HG03135 (cell line): Measurements from ENCODE around the gene LYZL6.

Experiments
- ATAC-seq: cut with Tn5 transposase; IDR thresholded peaks from one replicate; pipeline ENCODE4 v1.9.1; 2021; ENCODE audit warnings: mild to moderate bottlenecking, moderate library complexity; ENCODE audit not compliant: unreplicated experiment

Gene LYZL6

DNA sequence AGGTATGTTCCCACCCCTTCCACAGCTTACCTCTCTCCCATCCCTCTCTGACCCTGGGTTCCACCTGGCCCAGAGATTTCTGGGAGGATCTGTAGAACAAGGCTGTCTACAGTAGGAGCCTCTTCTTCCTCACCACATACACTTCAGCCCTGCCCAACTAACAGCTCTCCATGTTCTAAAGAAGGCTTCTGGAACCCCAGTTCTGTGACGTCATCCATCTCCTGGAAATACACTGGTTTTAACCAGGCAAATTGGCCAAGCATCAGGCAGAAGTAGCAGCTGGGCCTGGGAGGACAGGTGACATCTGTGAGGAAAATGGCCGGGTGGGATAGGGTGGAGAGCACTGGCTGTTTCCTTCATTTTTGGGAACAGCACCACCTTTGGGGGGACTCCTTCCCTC is at the start of gene LYZL6:
Gene LYZL6, minus strand, starts transcription at position 177 of the 400 bp plus-strand sequence. CDS start 4,357 bp downstream, outside the sequence.
- no peak for ATAC-seq

GRCh38 chr17:35991075-35991474 is 47.6 kb upstream of the LYZL6 start:
- ATAC-seq, result no peak

- no peak for ATAC-seq
Measured at GRCh38 chr17:35988164-35988563, 44.7 kb upstream of the LYZL6 start.

- ATAC-seq, result no peak
Measured at GRCh38 chr17:35986643-35987042, 43.1 kb upstream of the LYZL6 start, which contains the start of gene CCL14. Gene CCL14, minus strand, starts transcription at chr17:35986729. Its CDS starts 80 bp downstream, at chr17:35986649.

DNA sequence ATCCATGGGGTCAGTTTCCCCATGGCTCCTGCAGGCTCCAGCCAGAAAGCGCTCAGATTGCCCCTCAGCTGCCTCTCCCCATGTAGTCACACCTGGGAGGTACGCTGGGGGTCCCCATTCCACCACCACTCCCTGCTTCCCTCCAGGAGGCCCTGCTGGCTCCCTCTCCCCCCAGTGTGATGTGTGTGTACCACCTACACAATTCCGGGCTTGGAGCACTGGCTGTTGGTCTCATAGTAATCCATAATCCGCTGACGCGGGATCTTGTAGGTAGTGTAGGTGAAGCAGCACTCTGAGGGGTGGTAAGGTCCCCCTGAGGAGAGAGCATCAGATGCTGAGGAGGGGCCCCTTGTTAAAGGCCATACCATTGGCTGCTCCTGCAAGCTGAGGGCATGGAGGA is 40.6 kb upstream of the LYZL6 start:
- ATAC-seq, result no peak

DNA sequence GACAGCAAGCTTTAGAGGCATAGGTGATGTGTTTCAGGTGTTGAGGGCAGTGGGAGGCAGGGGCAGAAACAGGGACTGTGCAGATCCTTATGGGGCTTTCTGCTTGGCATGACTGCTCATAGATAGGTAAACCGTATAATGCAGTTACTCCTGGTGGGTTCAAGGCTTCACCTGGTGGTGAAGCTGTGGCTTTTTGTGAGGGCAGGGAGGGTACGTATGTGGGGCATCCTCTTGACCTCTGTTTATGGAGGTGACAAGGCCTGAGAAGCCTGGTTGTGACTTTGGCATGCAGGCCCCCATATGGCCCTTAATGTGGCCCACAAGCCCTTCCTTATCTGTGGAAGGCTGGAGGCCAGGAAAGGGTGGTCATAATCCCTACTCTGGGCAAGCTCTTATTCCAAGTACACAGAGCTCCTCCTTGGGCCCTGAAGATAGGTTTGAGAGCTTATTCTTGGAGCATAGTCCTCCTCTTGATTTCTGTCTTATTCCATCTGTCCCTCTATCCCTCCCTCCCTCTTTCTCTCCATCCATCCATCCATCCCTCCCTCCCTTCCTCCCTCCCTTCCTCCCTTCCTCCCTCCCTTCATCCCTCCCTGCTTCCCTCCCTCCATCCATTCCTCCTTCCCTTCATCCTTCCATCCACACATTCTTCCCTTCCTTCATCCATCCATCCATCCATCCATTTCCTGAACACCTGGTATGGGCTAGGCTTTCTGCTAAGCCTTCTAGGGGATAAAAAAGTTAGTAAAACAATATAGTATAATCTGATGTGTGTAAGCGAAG is 39.1 kb upstream of the LYZL6 start:
- no peak for ATAC-seq

DNA sequence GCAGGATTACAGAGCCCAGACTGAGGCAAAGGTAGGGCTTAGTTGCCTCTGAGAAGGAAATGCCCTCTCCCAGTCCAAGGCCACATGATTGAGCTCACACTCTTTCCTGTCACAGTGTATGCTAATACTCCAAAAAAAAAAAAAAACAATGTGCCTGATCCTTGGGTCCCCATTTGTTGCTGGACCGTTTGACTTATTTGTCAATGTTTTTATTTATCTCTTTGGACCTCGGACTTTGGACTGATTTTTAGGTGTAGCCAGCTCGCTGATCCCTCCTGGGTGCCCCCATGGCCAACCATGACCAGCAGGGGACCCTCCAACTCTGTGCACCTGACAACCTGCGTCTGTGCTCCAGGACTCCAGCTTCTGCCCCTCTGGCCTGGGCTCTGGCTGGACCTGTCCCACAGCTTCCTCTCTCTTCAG is 38.4 kb upstream of the LYZL6 start:
- ATAC-seq, result no peak

GRCh38 chr17:35981246-35981645 is 37.7 kb upstream of the LYZL6 start, which contains the start of gene CCL16:
Gene CCL16, minus strand, starts transcription at chr17:35981497. Its CDS starts 77 bp downstream, at chr17:35981420.
- no peak for ATAC-seq

DNA sequence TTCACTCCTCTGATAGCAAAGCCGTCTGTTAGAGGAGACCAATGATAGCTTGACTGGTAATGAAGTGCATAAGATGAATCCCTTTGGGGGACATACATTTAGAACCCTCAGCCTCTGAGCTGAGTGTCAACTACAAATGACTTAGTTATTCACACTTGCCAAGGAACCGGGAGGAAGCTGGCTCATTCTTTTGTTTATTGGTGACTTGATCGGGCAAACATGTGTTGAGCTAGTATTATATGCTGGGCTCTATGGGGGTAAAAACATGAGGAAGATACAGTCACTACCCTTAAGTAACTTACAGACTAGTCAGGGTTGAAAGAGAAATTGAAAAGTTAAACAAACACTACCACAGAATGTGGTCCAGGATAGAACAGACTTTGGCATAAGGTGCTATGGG is 34.8 kb upstream of the LYZL6 start:
- no peak for ATAC-seq

GRCh38 chr17:35977509-35977908 is 34.0 kb upstream of the LYZL6 start:
- ATAC-seq, result no peak

GRCh38 chr17:35973333-35974260 is 30.1 kb upstream of the LYZL6 start:
- ATAC-seq, result no peak

GRCh38 chr17:35972945-35973332 is 29.4 kb upstream of the LYZL6 start:
- no peak for ATAC-seq

GRCh38 chr17:35972535-35972934 is 29.0 kb upstream of the LYZL6 start:
- no peak for ATAC-seq

DNA sequence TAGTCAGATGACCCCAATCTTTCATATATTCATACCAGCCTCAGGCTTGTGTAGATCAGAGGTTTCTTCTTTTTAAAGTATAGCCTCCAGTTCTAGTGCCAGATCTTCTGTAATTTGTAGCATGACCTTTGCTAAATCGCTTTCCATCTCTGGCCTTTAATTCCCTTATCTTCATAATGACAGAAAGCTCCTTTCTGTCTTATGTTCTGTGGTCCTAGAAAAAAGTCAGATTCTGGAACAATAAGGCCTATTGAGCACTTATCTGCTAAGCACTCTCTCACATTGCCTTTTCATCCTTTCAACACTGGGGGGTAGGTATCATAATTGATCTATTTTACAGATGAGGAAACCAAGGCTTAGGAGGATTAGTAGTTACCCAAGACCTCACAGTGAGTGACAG is 28.6 kb upstream of the LYZL6 start:
- ATAC-seq, result no peak

DNA sequence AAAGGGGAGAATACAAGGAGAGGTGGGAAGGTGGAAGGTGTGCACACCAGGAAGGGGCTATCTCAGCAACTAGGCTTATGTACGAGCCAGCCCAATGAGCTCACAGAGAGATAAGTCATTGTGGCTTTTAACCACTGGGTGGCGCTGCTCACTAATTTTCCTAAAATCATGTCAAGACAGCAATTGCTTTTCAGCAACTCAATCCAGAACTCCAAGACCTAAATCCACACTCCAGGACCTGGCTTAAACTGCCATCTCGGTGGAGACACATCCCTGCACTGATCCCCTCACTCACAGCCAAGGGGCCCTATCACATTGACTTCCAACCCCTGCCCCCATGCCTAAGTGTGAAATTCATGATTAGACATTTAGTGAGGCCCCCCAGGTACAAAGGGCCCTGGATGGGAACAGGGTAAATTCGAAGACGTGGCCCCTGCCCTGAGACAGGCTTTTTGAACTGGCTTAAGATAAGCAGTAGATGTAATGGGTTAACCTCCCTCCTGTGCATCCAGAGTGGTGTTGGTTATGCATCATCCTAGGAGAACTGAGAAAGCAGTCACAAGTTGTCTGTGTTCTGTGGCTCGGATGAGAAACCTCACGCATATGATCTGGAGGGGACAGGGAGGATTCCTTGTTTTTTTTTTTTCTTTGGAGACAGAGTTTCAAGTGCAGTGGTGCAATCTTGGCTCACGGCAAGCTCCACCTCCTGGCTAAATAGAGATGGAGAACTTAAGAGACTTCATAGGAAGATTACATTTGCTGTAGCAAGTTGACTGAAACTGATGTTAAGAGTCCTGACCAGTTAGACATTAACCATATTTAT is 26.3 kb upstream of the LYZL6 start:
- no peak for ATAC-seq

GRCh38 chr17:35968520-35969054 is 25.1 kb upstream of the LYZL6 start:
- no peak for ATAC-seq

GRCh38 chr17:35965272-35965671 is 21.8 kb upstream of the LYZL6 start:
- ATAC-seq, result no peak

DNA sequence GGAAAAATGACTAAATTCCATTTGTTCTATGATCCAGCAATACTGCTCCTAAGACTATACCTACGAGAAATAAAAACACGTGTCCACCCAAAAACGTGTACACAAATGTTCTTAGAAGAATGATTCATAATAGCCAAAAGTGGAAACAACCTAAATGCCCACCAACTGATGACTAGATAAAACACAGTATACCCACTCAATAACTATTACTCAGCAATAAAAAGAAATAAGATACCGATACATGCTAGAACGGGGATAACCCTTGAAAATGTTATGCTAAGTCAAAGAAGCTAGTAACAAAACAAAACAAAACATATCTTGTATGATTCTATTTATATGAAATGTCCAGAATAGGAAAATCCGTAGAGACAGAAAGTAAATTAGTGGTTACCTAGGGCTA is 20.1 kb upstream of the LYZL6 start:
- no peak for ATAC-seq

GRCh38 chr17:35953720-35954119 is 10.2 kb upstream of the LYZL6 start:
- ATAC-seq, result no peak

GRCh38 chr17:35949401-35949800 is 5.9 kb upstream of the LYZL6 start:
- ATAC-seq, result no peak

GRCh38 chr17:35948092-35948491 is 4.6 kb upstream of the LYZL6 start:
- no peak for ATAC-seq
